NCI-H1694 treated with DMSO at 0.1 percent for 48 hours (cell line): Measurements from ENCODE around the gene TMEM132D.
A peak's percentile ranks its signal among the peaks of the same experiment; 100 is the strongest.
"Not testable (repeated sequence)": the region's sequence is repeated elsewhere in the genome, so short reads cannot be mapped to it uniquely, and the experiment has no call there.

ENCODE experiments used
- DNase-seq: peaks from one replicate; lab custom pipeline; 2025; lab: John Stamatoyannopoulos, UW

TMEM132D gene

GRCh38 chr12:129241852-129242251 is 662.0 kb downstream of the TMEM132D start:
- no peak for DNase-seq

DNA sequence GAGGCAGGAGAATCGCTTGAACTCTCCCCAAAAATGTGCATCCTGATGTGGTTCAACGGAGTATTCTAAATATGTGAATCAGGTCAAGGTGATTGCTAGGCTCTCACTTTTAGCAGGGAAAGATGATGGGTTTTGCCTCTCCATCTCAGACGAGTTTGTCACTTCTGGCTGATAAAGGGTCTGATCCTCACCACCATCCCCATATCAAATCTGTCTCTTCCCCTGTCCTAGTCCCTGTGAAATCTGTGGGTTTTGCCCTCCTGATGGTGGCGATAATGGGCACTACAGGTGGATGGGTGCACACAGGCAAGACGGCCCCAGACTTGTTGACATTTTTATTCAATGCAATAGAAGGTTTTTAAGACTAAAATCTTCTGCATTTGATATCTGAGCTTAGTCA is 665.9 kb downstream of the TMEM132D start:
- no peak for DNase-seq

- DNase-seq, result no peak
These were observed 669.6 kb downstream of the TMEM132D start for GRCh38 chr12:129234209-129234608.

DNA sequence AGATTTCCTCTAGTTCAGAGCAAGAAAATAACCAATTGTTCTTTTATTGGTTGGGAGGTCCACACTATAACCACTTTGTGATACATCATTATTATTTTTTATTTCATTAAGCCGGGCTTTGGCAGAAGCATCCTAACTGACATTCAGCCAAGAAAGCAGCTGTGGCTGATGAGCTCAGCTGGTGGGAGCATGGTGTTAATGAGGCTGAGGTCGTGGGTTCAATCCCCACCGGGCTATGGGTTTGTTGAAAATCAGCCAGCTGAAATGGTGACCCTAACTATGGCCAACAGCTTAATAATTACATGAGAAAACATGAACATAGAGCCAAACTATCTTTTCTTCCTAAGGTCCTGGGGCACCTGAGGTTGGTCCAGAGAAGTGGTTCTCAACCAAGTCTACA is 672.3 kb downstream of the TMEM132D start:
- DNase-seq, result no peak

- no peak for DNase-seq
These were observed 672.8 kb downstream of the TMEM132D start for GRCh38 chr12:129230995-129231394.

DNA sequence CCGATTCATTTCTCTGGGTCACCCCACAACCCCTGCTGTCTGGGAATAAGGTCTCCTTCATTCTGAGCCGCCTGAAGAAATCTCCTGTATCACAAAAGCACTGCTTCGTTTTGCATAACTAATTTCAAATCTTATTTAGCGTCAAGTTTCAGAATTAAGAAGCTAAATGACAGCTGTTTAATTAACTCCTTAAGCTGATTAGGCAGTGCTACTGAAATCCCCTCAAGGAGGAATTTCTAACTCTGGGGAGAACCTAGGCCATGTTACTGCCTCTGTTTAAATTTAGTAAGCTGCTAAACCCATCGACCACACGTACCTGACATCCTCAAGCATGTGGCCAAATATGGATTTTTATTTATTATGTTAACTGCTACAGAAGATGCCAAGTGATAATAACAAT is 677.0 kb downstream of the TMEM132D start:
- no peak for DNase-seq

- DNase-seq, result no peak
These were observed 677.8 kb downstream of the TMEM132D start for GRCh38 chr12:129226005-129226404.

DNA sequence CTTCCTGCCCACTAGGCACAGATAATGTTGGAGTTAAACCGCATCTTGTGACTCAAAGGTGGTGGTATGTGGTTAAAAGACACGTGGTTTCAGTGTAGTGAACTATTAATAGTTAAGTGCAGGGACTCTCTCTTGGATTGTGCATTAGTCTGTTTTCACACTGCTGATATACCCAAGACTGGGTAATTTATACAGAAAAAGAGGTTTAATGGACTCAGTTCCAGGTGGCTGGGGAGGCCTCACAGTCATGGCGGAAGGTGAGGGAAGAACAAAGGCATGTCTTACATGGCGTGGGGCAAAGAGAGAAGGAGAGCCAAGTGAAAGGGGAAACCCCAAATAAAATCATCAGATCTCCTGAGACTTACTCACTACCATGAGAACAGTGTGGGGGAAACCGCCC is 688.3 kb downstream of the TMEM132D start:
- DNase-seq, result no peak

DNA sequence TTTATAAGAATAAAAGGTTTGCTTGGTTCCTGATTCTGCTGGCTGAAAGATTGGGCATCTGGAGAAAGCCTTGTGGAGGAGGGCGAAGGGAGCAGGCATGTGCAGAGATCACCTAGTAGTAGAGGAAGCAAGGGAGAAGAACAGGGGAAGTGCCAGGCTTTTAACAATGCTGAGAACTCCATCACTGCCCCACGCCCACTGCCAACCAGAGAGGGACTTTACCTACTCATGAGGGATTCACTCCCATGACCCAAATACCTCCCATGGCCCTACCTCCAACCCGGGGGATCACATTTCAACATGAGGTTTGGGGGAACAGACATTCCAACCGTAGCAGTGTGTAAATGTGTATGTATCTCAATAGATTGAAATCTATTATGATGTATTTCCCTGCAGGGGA is 690.3 kb downstream of the TMEM132D start:
- DNase-seq, result no peak

GRCh38 chr12:129211862-129212630 is 691.8 kb downstream of the TMEM132D start:
- DNase-seq, result peak; percentile 24

DNA sequence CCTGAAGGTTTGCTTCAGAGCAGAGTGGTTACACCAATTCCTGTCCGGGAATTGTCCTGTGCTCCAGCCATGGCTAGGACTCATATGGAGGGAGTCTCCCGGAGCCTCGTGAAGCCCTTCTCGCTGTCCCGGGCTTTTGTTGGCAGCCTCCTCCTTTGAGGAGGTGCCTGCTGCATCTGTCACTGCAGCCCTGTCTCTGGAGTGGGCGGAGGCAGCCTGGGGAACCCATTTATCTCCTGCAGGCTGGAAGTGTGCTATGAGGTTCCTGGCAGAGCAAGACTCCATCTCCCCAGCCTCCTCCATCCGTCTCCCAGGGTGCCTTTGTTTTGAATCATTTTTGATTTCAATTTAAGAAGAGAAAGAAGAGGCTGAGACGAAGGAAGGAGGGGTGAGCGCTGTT is 695.3 kb downstream of the TMEM132D start:
- DNase-seq, result no peak

GRCh38 chr12:129207084-129207483 is 696.7 kb downstream of the TMEM132D start:
- no peak for DNase-seq

- DNase-seq, result no peak
These were observed 700.4 kb downstream of the TMEM132D start for GRCh38 chr12:129203456-129203855.

GRCh38 chr12:129202109-129202814 is 701.6 kb downstream of the TMEM132D start:
- DNase-seq, result no peak

- DNase-seq, result no peak
These were observed 702.8 kb downstream of the TMEM132D start for GRCh38 chr12:129201029-129201428.

DNA sequence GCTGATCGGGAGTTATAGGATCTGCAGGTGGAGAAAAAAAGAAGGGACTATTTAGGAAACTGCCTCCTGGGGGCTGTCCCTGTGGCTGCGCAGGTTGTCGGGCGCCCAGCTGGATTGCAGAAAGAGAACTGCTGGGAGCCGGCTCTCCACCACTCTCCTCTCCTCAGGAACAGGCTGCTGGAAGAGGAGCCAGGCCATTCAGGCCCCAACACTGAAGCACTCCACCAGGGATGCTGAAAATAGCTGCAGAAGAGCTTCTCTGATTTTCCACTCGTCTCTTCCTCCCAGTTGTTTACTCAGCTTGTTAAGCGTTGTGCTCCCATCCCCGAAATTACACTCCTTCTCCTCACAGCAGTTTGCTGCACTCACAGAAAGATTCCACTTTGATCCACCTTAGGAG is 703.2 kb downstream of the TMEM132D start:
- DNase-seq, result no peak

DNA sequence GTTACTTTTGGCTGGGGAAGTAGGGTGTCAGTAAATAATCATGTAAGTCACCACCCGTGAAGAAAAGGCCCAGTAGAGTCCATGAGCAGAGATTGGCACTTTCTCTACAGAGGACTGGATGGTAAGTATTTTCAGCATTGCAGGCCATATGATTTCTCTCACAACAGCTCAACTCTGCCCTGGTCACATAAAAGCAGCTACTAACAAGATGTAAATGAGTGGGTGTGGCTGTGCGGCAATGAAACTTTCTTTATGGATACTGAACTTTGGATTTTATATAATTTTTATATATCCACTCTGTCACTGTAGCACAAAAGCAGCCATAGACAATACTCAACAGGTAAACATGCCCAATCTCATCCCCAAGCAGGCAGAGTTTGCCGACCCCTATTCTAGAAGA is 706.9 kb downstream of the TMEM132D start:
- no peak for DNase-seq

DNA sequence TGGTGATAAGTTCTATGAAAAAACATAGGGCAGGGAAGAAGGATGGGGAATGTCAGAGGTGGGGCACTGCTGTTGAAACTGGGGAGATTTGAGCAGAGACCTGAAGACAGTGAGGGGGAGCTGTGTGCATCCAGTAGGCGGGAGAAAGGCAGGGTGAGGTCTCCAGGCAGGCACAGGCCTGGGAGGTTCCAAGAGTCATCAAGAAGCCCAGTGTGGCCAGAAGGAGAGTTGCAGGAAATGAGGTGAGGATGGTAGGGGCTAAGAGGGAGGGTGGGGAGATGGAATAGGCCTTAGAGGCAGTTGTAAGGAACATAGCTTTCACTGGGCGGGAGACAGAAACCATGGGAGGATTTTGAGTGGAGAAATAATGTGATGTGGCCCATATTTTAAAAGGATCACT is 708.7 kb downstream of the TMEM132D start:
- DNase-seq, result no peak

DNA sequence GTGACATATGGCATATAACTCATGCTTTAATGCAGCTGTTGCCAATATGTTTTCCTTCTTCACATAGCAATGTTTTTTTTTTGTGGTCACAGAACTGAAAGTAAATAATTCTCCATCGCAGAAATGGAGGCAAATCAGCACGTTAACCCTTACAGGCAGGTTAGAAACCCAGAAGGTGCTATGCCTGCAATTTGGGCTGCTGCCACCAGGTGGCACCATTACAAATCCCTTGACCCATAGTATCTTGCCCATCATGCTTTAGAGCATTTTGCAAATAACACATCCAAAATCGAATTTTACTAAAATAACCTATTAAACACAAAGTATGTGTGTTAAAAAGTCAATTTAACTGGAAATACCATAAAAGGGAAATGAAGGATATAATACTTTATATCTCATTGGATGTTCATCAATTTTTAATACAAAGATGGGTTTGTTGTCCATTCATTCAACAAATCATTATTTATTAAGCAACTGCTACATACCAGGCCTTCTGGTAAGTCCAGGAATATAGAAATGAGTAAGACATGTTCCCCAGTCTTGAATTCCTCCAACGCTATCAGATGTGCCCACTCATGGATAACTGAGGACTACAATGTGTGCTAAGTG is 710.5 kb downstream of the TMEM132D start:
- DNase-seq, result peak; percentile 71

GRCh38 chr12:129190827-129191226 is 713.0 kb downstream of the TMEM132D start:
- DNase-seq, result no peak

DNA sequence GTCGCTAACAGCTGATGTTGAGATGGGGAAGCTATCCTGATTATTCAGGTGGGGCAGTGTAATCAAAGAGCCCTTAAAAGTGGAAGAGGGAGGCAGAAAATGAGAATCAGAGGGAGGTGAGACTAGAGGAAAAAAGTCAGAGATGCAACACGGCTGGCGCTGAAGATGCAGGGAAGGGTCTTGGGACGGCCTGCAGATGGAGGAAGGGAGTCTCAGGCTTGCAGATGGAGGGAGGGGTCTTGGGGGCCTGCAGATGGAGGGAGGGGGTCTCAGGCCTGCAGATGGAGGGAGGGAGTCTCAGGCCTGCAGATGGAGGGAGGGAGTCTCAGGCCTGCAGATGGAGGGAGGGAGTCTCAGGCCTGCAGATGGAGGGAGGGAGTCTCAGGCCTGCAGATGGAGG is 713.9 kb downstream of the TMEM132D start:
- DNase-seq, result not testable (repeated sequence)

DNA sequence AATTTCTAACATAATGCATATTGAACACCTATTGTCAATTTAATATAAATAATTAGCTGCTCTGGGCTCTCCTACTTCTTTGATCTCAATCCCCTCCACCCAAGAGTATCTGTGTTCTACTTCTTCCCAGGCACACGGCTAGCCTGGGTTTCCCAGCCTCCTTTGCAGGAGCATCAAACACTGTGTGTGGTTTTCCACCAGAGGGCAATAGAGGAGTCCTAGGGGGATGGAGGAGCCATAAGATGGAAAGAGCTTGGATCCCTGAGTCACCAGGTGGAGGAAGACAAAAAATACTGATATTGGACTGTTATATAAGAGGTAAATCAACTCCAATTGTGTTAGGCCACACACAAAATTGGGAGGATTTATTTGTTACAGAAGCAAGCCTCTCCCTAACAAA is 716.9 kb downstream of the TMEM132D start:
- DNase-seq, result no peak

DNA sequence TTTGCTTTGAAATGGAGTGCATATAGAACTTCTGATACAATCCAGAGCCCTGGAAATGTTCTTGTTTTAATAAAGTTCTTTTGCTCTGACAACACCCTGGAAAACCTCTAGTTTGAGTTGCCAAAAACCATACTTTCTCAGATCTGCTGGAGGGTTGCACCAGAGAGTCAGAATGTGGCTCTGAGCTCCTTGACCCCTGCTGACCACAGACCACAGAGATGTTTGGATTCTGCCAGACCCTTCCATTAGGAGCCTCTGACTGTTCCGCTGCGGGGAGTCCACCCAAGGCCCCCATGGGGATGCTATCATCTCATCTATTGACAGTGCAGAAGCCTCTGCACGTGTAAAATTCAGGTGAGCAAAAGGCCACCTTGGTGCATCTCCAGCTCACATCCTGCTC is 718.0 kb downstream of the TMEM132D start:
- DNase-seq, result no peak
